ENCODE results near the gene TTC3.

TTC3 gene

DNA sequence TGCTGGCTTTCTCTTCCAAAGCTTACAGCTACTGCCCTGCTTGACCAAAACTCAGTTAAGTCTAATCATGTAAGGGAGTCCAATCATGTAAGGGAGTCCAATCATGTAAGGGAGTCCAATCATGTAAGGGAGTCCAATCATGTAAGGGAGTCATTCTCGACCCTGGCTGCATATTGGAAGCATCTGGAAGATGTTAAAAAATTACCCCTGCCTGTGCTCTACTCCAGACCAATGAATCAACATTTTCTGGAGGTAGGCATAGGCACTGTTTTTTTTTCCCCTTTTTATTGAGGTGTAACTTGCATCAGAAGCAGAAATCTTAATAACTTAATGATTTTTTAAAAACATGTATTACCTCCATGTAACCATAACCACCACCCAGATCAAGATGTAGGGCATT, 9.6 kb upstream of the TTC3 start:
- DNase-seq: no peak

DNA sequence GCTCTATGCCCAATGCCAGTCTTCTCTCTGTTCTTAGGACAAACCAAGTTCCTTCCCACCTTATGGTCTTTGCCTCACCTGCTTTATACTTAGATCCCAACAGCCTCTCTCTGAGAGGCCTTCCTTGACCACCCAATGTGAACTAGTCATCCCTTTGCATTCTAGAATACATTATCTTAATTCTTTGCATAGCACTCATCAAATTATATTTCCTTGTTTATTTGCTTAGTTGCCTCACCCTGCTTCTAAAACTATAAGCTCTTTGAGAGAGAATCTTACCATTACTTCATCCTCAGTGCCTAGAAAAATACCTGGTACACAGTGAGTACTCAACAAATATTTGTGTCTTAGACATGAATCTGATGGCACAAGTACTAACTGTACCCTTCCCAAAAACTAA, 8.2 kb upstream of the TTC3 start:
- DNase-seq: no peak

DNA sequence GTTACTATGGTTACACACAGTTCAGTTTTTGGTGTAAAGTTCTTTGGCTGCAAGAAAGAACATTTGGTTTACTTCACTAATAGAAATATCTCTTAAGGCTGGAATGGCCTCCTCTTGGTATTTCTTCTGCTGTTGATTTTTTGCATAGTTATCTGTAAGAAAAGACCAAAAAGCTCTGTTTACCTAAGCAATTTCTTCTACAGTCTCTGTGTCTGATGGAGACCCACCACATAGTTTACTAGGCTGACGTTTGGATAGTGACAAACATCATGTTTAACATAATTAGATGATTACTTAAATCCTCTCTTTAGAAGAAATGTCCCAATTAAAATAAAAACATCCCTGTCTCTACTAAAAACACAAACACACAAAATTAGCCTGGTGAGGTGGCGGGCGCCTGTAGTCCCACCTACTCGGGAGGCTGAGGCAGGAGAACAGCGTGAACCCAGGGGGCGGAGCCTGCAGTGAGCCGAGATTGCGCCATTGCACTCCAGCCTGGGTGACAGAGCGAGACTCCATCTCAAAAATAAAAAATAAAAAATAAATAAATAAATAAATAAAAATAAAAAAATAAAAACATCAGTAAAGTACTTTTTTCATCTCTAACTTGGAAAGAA, 7.4 kb upstream of the TTC3 start:
- no peak for DNase-seq

DNA sequence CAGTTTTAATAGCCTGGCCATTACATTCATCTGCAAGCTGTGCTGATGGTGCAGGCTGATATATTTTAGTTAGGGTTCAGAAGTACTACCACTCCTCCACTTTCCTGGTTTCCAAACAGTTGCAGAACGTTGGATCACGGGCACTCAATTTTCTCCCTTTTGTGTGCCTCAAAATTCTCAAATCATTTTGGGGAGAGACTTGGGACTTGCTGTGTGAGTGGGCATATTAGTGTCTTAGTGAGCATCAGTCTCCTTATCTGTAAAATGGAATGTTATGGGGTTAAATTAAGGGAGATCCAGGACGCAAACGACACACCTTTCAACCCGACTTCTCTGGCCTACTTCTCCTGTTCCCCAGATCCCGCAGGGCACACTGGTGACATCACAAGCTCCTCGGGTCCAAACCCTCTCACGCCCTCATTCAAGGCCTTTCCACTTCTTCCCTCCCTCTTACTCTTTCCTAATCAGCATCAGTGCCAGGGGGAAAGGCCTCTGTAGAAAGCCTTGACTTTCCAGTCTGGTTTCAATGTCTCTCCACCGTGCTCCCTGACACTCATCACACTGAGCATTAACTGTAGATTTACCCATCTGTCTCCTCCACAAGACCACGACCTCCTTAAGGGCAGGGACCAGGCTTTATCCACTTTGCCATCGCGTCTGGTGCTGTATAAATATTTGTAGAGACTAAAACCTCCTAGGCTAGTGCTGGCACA, 1.3 kb upstream of the TTC3 start:
- no peak for DNase-seq

DNA sequence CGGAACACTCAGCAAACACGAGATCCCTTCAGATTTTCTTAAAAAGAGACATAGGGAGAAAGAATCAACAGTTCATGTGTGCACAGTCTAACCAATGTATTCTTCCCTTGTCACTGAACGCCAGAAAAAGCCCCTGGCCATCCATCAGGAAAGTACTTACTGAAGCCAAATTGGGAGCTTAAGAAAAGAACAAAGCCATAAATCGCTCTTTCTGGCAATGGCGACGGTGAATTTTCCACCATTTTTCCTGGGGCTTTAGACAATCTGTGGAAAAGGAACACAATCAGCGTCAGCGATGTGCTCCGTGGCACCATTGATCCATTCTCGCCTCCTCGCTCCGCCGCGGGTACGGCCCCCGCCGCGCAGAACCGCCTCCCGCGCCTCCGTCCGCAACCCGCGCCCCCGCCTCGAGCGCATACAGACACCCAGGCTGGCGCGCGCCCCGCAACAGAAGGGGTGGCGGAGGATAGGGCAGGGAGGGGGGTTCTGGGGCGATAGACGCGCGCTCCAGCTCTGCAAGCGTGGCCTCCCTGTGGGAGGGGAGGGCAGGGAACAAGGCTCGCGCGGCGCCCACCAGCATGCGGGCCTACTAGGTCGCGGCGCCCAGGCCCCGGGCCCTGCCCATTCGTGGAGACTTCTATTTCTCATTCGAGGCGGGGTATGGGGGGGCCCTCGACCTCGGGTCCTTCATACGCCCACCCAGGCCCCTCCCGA, 623 bp upstream of the TTC3 start:
- DNase-seq: no peak

DNA sequence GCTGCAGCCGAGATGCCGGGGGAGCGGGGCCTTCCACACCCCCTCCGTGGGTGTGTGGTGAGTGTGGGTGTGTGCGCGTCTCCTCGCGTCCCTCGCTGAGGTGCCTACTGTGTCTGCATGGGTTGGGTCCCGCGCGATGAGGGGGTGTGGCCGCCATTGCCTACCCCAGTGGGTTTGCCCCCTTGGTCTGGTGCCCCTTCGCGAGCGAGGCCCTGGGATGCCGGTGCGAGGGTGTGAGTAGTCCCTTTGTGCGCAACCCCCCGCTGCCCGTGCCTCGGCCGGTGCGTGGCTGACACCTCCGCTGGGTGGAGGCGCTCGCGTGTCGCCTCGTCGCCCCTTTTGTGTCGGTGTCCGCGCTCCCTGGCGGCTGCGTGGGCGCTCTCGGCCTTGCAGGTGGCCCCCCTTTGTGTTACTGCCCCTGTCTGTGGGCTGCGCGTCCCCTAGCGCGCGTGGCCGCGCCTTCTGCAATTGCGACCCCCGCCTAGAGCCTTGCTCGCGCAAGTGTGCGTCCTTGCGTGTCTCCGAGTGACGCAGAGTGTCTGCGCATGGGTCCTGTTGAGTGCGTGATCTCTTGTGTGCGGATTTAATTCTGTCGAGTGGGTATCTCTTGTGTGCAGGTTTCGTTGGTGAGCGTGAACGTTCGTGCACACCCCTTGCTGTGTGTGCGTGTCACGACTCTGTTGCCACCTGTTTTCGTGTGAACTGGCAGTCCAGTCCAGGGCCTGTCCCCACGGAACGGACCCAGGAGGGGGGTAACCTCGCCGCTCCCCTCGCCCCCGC, 553 bp downstream of the TTC3 start:
- DNase-seq: peak; percentile 66

DNA sequence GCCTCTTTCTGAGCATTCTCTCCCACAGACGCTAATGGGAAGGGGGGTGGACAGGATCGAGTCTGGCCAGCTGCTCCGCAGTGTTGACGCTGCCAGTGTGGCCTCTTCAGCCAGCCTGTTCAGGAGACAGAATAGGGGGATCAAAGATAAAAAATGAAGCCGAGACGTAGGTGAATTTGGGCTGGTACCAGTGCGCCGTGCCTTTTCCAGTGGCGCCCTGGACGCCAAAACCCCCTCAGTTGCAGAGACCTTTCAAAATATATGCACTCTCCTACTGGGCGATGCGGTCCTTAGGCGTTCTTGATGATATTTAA, 1.1 kb downstream of the TTC3 start:
- no peak for DNase-seq

DNA sequence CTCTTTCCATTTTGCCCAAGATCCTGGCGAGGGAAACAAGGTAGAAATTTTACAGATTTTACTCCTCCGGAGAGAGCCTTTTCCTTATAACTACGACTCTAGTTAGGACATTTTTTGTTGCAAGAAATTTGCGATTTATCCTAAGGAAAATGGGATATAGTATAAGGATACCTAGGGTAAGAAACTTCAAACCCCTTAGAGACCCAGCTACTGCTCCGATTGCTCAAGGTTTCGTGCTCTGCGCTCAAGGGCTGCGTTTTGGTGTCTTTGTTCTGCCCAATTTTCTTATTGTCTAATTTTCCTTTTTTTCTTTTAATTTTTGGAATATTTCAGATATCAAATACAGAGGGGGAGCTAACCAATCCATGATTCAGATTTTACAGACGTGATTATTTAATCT, 1.5 kb downstream of the TTC3 start:
- DNase-seq: no peak

DNA sequence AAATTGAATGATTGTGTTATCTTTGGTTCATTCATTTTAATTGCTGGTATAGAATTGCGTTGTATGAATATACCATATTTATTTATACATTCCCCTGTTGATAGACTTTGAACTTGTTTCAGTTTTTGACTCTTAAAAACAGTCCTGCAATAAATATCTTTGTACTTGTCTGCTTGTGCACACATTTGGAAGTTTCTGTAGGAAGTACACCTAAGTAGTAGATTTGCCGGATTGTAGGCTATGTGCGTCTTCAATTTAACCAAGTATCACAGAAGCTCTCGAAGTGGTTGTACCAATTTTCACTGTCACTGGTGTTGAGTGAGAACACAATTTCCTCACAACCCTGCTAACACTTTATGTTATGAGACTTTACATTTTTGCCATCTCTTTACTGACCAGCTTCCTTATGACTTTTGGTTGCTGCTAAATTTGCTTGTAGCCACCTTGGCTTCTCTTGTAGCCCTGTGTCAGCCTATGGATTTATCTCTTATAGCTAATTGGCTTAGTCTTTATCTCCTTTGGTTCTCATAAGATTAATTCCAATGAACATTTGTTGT, 2.2 kb downstream of the TTC3 start:
- no peak for DNase-seq

DNA sequence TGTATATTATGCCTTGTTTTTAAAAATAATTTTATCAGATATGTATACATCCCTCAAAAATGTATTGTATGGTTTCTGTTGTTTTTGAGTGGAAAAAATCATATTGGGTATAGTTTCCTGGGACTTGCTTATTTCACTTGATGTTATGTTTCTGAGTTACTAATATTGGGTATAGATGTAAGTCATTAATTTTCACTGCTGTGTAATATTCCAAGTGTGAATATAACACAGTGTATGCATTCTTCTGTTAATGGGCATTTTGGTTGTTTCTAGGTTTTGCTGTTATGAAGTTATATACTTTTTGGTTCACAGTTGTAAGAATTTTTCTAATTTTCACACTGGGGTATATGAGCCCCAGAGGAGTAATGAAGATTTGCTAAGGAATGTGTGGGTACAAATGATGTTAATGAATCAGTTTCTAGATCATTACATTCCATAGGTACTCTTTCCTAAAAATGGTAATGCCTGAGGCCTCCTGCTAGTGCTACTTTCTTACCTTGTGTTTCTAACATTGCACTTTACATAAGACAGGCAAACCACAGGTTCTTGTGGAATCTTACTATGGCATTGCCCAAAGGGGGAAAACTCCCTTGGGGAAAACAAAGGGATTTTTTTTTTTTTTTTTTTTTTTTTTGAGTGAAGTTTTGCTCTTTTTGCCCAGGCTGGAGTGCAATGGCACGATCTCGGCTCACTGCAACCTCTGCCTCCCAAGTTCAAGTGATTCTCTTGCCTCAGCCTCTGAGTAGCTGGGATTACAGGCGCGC, 3.2 kb downstream of the TTC3 start:
- DNase-seq: no peak

DNA sequence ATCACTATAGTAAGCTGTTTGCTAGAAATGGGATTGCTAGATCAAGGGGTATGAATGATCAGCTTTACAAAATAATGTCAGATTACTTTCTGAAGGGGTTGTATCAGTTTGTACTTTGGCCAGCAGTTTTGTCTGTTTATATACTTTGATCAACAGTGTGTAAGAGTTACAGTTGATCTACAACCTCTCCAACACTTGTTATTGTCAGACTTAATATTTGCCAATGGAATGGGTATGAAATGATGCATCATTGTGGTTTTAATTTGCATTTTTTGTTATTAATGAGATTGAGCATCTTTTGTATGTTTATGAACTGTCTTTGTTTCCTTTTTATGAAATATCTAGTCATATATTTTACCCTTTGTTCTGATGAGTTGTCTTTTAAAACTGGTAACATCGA, 4.3 kb downstream of the TTC3 start:
- DNase-seq: no peak

DNA sequence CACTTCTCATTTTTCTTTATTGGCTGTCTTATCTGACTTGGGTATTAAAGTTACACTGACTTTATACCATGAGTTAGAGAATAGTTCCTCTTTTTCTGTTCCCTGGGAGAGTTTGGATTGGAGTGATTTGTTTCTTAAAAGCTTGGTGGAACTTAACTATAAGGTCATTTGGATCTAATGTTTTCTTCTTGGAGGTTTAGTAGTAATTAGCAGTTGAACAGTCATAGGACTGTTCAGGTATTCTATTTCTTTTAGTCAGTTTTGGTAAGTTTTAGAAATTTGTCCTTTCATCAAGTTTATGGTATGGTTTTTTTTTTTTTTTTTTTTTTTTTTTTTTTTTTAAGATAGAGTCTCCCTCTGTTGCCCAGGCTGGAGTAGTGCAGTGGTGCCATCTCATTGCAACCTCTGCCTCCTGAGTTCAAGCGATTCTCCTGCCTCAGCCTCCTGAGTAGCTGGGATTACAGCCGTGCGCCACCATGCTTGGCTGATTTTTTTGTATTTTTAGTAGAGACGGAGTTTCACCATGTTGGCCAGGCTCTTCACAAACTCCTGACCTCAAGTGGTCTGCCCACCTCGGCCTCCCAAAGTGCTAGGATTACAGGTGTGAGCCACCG, 6.3 kb downstream of the TTC3 start:
- no peak for DNase-seq

DNA sequence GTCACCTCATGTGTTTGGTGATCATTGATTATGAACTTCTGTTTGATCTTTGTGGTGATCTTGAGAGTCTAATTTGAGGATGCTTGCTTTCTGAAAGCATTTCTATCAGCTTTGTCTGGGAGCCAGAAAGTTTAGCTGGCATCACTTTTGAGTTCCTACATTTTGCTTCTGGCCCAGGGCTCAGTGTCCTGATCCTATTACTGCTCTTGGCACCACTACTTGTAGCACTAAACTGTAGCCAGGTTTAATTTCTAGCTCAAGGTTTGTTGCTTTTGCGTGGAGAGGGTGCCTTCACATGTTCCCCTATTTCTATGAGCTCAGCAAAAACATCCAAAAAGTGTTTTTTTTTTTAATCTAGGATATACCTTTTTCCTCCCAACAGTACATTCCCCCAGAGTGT, 9.3 kb downstream of the TTC3 start:
- no peak for DNase-seq

DNA sequence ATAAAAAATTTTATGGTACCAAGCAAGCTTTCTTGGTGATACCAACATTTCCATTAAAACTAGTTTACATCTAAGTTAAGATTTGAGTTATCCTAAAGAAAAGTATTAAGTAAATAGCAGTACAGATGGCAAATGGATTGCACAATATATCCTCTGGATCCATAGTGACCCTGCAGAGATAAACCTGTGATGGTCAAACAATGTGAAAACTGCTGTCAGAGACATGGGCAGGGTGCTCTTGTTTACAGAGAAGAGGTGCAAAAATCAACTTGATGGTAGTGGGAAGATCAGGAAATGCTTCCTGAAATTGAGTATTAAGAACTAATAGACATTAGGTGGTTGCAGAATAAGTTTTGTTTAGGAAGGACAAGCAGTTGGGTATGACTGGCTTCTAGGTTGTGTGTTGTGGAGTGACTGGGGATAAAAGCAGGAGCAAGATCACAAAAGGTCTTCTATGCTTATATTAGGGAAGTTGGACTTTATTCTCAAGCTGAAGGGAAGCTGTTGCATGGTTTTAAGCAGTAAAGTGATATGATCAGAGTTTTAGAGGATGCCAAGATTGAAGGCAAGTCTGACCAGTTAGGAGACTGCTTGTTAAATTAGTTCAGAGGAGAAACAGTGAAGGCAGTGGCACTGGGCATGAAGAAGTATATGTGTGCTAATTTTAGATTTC, 9.9 kb downstream of the TTC3 start:
- DNase-seq: no peak

DNA sequence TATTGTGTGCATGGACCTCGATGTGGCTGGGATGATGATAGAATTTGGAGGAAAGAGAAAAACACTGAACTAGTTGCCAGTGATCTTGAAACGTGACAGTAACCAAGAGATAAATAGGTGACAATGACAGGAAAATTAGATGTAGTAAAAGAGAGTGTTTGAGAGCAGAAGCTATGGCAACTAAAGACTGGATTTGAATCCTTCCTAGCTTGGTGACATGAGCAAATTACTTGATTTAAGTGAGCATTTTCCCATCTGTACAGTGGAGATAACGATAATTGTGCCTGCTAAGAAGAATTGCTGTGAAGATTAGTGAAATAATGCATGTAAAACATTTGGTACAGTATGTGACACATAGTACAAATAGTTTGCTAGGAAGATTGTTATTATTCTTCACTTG, 12.7 kb downstream of the TTC3 start:
- no peak for DNase-seq

DNA sequence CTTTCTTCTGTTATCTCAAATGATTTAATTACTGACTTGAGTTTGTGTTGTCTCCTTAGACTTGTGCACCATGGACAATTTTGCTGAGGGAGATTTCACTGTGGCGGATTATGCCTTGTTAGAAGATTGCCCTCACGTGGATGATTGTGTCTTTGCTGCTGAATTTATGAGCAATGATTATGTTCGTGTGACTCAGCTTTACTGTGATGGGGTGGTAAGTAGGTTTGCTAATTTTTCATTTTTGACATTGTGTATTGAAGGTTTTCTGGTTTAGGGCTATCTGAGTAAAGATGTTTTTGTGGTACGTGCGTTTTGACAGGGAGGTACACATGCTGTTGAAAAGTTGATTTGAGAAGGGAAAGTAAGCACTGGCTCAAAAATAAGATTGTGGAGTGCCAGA, 14.1 kb downstream of the TTC3 start:
- peak; percentile 35 for DNase-seq

DNA sequence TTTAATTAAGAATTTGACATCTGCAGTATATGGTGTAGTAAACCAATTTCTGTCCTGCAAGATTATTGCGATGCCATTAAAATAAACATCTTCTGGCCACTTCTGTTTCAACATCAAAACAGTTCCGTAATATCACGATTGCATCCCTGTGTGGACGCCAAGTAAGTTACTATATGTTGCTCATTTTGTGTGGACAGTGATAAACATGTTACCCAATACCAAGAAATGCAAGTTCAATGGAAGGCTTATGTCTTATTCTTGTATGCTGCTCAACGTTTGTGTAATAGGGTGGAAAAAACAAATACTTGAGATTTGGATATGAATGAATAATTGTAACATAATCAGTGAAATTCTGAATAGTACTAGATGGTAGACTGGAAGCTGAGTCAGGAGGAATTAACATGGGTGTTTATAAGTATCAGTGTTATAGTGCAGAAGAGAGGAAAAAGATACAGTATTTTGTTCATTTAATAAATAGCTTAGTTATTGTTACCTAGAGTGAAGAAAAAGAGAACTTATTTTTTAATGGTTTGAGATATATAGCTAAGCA, 15.2 kb downstream of the TTC3 start:
- no peak for DNase-seq

DNA sequence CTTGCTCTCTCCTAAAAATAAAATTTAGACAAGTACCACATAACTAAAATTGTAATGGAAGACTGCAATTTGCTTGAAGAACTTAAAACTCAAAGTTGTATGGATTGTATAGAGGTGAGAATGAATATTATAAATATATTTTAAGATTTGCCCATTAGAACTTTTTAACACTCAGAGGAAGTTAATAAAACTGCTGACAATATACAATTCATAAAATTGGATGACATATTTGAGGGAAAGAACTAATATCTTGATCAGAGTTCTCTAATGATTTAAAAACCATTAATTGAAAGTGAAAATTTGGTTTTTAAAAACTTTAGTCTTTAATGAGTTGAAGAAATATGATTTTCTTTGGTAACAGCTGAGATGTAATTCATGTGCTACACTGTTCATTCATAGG, 20.9 kb downstream of the TTC3 start:
- DNase-seq: no peak

DNA sequence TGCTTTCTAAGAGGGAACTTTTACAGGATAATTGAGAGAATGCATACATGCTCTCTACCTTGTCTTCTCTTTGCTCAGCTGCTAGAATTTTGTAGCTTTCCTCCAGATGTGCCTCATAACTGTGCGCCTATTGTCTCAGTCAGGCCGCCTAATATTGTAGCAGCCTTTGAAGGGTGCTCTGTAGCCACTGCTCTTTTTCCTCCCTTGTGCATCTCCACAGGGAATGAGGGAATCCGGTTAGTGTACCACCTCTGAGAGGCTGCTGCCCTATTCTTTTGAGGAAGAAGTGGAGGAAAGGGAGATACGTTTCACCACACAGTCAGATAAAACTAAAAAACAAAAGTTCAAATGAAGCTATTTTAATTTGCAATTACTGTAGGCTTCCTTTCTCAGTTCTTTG, 22.8 kb downstream of the TTC3 start:
- no peak for DNase-seq

DNA sequence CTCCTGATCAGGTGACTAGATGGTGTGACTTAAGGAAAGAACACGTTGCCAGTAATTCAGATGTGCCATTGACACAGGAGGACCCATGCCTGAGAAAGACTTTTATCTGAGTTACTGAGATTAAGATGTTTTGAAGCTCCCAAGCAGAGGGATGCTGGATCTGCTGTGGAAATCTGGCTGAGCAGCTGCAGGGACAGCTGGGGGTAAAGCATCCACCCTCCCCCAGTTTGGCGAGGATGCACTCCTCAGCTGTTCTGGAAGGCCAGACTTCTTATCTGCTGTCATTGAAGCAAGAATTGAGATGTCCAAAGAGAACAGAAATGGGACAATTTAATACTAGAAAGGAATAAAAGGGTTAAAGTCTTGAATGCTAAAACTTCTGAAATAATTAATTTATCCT, 25.7 kb downstream of the TTC3 start:
- no peak for DNase-seq

DNA sequence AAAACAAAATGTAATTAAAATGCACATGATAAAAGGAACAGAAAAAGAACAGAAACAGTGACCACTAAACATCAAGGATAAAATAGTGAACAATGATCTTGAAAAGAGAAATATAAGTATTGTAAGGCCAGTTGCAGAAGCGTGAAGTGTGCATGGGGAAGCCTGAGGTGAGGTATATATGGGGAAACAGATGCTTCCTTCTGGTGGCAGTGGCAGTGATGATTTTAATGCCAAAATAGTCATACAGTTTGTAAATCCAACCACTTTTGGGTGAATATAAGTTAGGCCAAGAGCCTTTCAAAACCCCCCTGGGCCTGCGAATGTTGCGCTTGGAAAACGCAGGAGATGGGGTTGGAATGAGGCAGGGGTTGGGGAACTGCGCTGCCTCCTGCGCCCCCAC, 27.3 kb downstream of the TTC3 start:
- DNase-seq: no peak

Measured in GDM1 (cell line).